PC-3 (cell line): Measurements from ENCODE around the gene KCNK3. TPM values are rescaled to one million over a fixed set of nuclear protein-coding genes. Genes with fewer than 3 reads are reported as not detected.

Experiments used
- ATAC-seq: fragments of 200-7000 bp; cut with Tn5 transposase; 2 replicates; pipeline ENCODE4 v1.9.1; 2020; ENCODE audit warnings: mild to moderate bottlenecking, moderate library complexity
- BruUV-seq: library from RNA; stranded (reverse); fragments of 400-500 nt; replicated peaks from 2 replicates; lab custom pipeline; 2021; lab: Mats Ljungman, UMichigan
- CTCF ChIA-PET: fragments of 300-600 bp; sonication (Branson Sonifier 250); formaldehyde crosslinking; loops from one replicate; lab custom pipeline; 2022; ENCODE audit warnings: antibody characterized with exemption; lab: Charles Lee
- POLR2A ChIA-PET: fragments of 300-600 bp; sonication (Branson Sonifier 250); formaldehyde crosslinking; loops from one replicate; lab custom pipeline; 2022; ENCODE audit warnings: antibody characterized with exemption; ENCODE audit not compliant: unreplicated experiment; lab: Charles Lee
- DNase-seq: peaks from one replicate; pipeline ENCODE4 v3.0.0-alpha.2; 2015
- H2AFZ ChIP-seq: fragments of 300-600 bp; sonication (generic); 2 replicates; pipeline ENCODE4 v1.6.0; 2016; ENCODE audit warnings: antibody characterized with exemption, low read length
- H3F3A ChIP-seq: fragments of 300-600 bp; sonication (generic); one replicate; pipeline ENCODE4 v1.6.0; 2017; ENCODE audit warnings: antibody characterized with exemption, low read length, control low read depth, mild to moderate bottlenecking; ENCODE audit not compliant: unreplicated experiment
- H3K27ac ChIP-seq: fragments of 300-600 bp; sonication (generic); 2 replicates; pipeline ENCODE4 v1.5.1; 2016; ENCODE audit warnings: mild to moderate bottlenecking, low read length
- H3K27me3 ChIP-seq: fragments of 300-600 bp; sonication (generic); 2 replicates; pipeline ENCODE4 v1.6.1; 2016; ENCODE audit warnings: low read length, mixed read lengths
- H3K36me3 ChIP-seq: fragments of 300-600 bp; sonication (generic); 2 replicates; pipeline ENCODE4 v1.6.1; 2016; ENCODE audit warnings: low read depth, mixed run types, low read length, mixed read lengths
- H3K4me1 ChIP-seq: fragments of 300-600 bp; sonication (generic); 2 replicates; pipeline ENCODE4 v1.5.1; 2016; ENCODE audit warnings: low read length; ENCODE audit not compliant: insufficient read depth
- H3K4me2 ChIP-seq: fragments of 300-600 bp; sonication (generic); 2 replicates; pipeline ENCODE4 v1.6.0; 2016; ENCODE audit warnings: low read length
- H3K4me3 ChIP-seq: fragments of 300-600 bp; sonication (generic); 2 replicates; pipeline ENCODE4 v1.5.1; 2016; ENCODE audit warnings: mild to moderate bottlenecking, low read length, mixed read lengths
- H3K79me2 ChIP-seq: fragments of 300-600 bp; sonication (generic); 2 replicates; pipeline ENCODE4 v1.6.1; 2017; ENCODE audit warnings: low read length, mixed read lengths
- H3K9ac ChIP-seq: fragments of 300-600 bp; sonication (generic); 2 replicates; pipeline ENCODE4 v1.6.0; 2016; ENCODE audit warnings: mild to moderate bottlenecking, low read length
- H3K9me2 ChIP-seq: fragments of 300-600 bp; sonication (generic); replicated peaks from 2 replicates; pipeline ENCODE4 v1.6.1; 2016; ENCODE audit warnings: mixed run types, low read length, mixed read lengths
- H3K9me3 ChIP-seq: fragments of 300-600 bp; sonication (generic); 2 replicates; pipeline ENCODE4 v1.6.1; 2016; ENCODE audit warnings: low read length, mixed read lengths
- H4K20me1 ChIP-seq: fragments of 300-600 bp; sonication (generic); 2 replicates; pipeline ENCODE4 v1.6.1; 2016; ENCODE audit warnings: low read length, mixed read lengths
- EZH2 ChIP-seq: fragments of 300-600 bp; sonication (generic); IDR thresholded peaks from one replicate; pipeline ENCODE4 v1.6.1; 2017; ENCODE audit warnings: antibody characterized with exemption, mild to moderate bottlenecking, low read length; ENCODE audit not compliant: unreplicated experiment
- EZH2phosphoT487 ChIP-seq: fragments of 300-600 bp; sonication (generic); IDR thresholded peaks from 2 replicates; pipeline ENCODE4 v1.6.1; 2018; ENCODE audit warnings: mild to moderate bottlenecking, antibody characterized with exemption, low read length, borderline replicate concordance
- intact Hi-C: fragments of 100-400 bp; cut with micrococcal nuclease; formaldehyde crosslinking; loops from 2 replicates; pipeline ENCODE4 v1.9.0; 2023
- total RNA-seq: library from RNA; depleted of rRNA; stranded (reverse); fragments of >200 nt; gene quantifications from 2 replicates; pipeline ENCODE4 v1.2.3, GENCODE V29; 2014
- TF ChIP-seq, protein P1 (sequence below): fragments of 300-600 bp; sonication (generic); conservative IDR thresholded peaks from 2 replicates; pipeline ENCODE4 v1.5.1; 2017; ENCODE audit warnings: antibody characterized with exemption, low read depth, mild to moderate bottlenecking, low read length

Gene KCNK3
- total RNA-seq, 1 experiment from 2014 or later, result 0.04 TPM

DNA sequence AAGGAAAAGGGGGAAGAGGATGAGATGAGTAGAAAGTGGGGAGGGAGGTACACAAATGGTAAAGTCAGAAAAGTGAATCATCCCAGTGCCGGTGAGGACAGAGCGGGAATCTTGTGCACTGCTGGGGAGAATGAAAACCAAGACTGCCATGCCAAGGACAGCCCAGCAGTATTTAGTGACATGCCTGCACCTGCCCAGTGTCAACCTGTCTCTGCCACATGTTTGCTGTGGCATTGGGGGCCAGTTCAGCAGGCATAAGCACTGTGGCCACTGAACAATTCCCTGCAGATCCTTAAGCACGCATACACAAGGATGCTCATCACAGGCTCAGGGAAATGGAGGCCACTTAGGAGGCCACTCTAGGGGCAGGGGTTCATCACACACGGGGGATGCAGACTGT, 5.2 kb upstream of the KCNK3 start:
- intact Hi-C loops, result no loop called here
- H3K36me3 ChIP-seq, result no peaks in the 10 kb centered on the region
- no peak overlapping the region for H3K4me3 ChIP-seq
- H3F3A ChIP-seq, result no peaks in the 10 kb centered on the region
- H3K9me3 ChIP-seq, result no peaks in the 10 kb centered on the region
- no peak overlapping the region for H3K27ac ChIP-seq
- H2AFZ ChIP-seq, result no peak overlapping the region
- no peaks in the 10 kb centered on the region for H4K20me1 ChIP-seq
- TF ChIP-seq, protein P1, sequence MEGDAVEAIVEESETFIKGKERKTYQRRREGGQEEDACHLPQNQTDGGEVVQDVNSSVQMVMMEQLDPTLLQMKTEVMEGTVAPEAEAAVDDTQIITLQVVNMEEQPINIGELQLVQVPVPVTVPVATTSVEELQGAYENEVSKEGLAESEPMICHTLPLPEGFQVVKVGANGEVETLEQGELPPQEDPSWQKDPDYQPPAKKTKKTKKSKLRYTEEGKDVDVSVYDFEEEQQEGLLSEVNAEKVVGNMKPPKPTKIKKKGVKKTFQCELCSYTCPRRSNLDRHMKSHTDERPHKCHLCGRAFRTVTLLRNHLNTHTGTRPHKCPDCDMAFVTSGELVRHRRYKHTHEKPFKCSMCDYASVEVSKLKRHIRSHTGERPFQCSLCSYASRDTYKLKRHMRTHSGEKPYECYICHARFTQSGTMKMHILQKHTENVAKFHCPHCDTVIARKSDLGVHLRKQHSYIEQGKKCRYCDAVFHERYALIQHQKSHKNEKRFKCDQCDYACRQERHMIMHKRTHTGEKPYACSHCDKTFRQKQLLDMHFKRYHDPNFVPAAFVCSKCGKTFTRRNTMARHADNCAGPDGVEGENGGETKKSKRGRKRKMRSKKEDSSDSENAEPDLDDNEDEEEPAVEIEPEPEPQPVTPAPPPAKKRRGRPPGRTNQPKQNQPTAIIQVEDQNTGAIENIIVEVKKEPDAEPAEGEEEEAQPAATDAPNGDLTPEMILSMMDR, result no peak
- TF ChIP-seq EZH2phosphoT487, result no peak
- TF ChIP-seq EZH2, result no peak
- no peaks in the 10 kb centered on the region for H3K9me2 ChIP-seq
- ChIA-PET CTCF (no interaction called here), POLR2A (no interaction called here)
- H3K4me1 ChIP-seq, result no peaks in the 10 kb centered on the region
- BruUV-seq, result no TSS peak
- H3K4me2 ChIP-seq, result no peak overlapping the region
- no peak overlapping the region for H3K9ac ChIP-seq
- H3K27me3 ChIP-seq, result peaks cover 36% of the 10 kb centered on the region
- no peak for DNase-seq
- H3K79me2 ChIP-seq, result no peaks in the 10 kb centered on the region
- ATAC-seq, result no peak

DNA sequence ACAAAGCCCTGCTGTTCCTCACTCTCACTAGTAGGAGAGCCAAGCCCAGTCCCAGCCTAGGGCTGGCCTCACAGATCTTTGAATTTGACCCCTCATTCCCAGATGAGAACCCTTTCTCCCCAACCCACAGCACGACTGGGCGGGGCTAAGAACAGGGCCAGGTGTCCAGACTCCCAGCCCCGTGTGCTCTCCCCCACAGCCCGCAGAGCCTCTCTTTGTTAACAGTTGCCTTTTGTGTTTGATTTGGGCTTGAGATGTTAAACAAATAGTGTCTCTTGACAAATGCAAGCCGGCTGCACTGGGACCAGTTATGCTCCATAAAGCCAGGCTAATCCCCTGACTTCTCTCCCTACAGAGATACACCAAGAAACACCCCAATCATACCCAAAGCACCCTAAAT, 4.7 kb upstream of the KCNK3 start:
- no peak overlapping the region for H2AFZ ChIP-seq
- no TSS peak for BruUV-seq

DNA sequence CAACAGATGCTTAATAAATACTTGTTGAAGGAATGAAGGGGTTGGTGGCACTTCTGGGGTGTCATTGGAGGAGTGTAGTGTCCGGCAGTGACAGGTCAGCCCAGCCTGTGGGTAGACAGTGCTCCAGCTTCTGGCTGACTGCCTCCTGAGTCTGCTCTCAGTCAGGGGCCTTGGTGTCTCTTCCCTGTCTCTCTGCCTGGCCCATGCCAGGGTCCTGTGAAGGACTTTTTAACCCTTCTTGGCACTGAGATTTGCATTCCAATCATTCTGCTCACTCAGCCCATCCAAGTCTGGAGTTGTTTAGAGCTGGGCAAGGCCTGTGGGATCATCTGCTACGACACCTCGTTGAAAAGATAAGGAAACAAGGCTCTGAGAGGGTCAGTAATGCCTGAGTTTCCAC, 1.4 kb upstream of the KCNK3 start:
- H3K9me3 ChIP-seq, result no peaks in the 10 kb centered on the region
- H3K4me1 ChIP-seq, result peaks cover 8% of the 10 kb centered on the region
- no peak overlapping the region for H3K4me3 ChIP-seq
- H3F3A ChIP-seq, result no peaks in the 10 kb centered on the region
- ATAC-seq, result no peak
- H4K20me1 ChIP-seq, result no peaks in the 10 kb centered on the region
- TF ChIP-seq EZH2phosphoT487 (no peak), EZH2 (no peak)
- TF ChIP-seq, protein P1, result no peak
- H3K9me2 ChIP-seq, result no peaks in the 10 kb centered on the region
- no peaks in the 10 kb centered on the region for H3K36me3 ChIP-seq
- CTCF ChIA-PET, result no interaction called here
- no peak overlapping the region for H3K9ac ChIP-seq
- POLR2A ChIA-PET, result no interaction called here
- intact Hi-C loops, result no loop called here
- H3K27me3 ChIP-seq, result peaks cover 53% of the 10 kb centered on the region
- no peak overlapping the region for H3K4me2 ChIP-seq
- H2AFZ ChIP-seq, result no peak overlapping the region
- no peak for DNase-seq
- H3K27ac ChIP-seq, result no peak overlapping the region
- no TSS peak for BruUV-seq
- H3K79me2 ChIP-seq, result no peaks in the 10 kb centered on the region

More for the DNA sequence above, 4.7 kb upstream of the KCNK3 start:
- H3F3A ChIP-seq, result no peaks in the 10 kb centered on the region
- H3K4me1 ChIP-seq, result no peaks in the 10 kb centered on the region
- CTCF ChIA-PET, result no interaction called here
- no peak overlapping the region for H3K9ac ChIP-seq
- H3K9me3 ChIP-seq, result no peaks in the 10 kb centered on the region
- H3K27me3 ChIP-seq, result peaks cover 37% of the 10 kb centered on the region
- no peaks in the 10 kb centered on the region for H3K79me2 ChIP-seq
- TF ChIP-seq, protein P1, result no peak
- no peak for TF ChIP-seq EZH2
- no peak for TF ChIP-seq EZH2phosphoT487
- H4K20me1 ChIP-seq, result no peaks in the 10 kb centered on the region
- H3K4me3 ChIP-seq, result no peak overlapping the region
- H3K4me2 ChIP-seq, result no peak overlapping the region
- H3K9me2 ChIP-seq, result no peaks in the 10 kb centered on the region
- DNase-seq (no peak), ATAC-seq (no peak)
- intact Hi-C loops, result no loop called here
- H3K27ac ChIP-seq, result no peak overlapping the region
- POLR2A ChIA-PET, result no interaction called here
- H3K36me3 ChIP-seq, result no peaks in the 10 kb centered on the region
